Measurements from ENCODE around the gene ALDH3B2.
"Not testable (repeated sequence)": the region's sequence is repeated elsewhere in the genome, so short reads cannot be mapped to it uniquely, and the experiment has no call there.

ALDH3B2 gene

GRCh38 chr11:67674442-67674871 lies at the start of gene ALDH3B2:
Gene ALDH3B2, minus strand, starts transcription at chr11:67674623. Its CDS starts 7,688 bp downstream, at chr11:67666935.
- no peak for DNase-seq

- DNase-seq, result not testable (repeated sequence)
Measured at GRCh38 chr11:67723036-67723435, 48.6 kb upstream of the ALDH3B2 start.

- not testable (repeated sequence) for DNase-seq
Measured at GRCh38 chr11:67716226-67716625, 41.8 kb upstream of the ALDH3B2 start.

GRCh38 chr11:67715801-67716200 lies 41.4 kb upstream of the ALDH3B2 start:
- not testable (repeated sequence) for DNase-seq

- not testable (repeated sequence) for DNase-seq
Measured at GRCh38 chr11:67713892-67714509, 39.6 kb upstream of the ALDH3B2 start.

- DNase-seq, result not testable (repeated sequence)
Measured at GRCh38 chr11:67711676-67712075, 37.3 kb upstream of the ALDH3B2 start.

- DNase-seq, result not testable (repeated sequence)
Measured at GRCh38 chr11:67711212-67711611, 36.8 kb upstream of the ALDH3B2 start.

- not testable (repeated sequence) for DNase-seq
Measured at GRCh38 chr11:67709806-67710205, 35.4 kb upstream of the ALDH3B2 start.

- no peak for DNase-seq
Measured at GRCh38 chr11:67705264-67705663, 30.8 kb upstream of the ALDH3B2 start.

GRCh38 chr11:67704524-67704923 lies 30.1 kb upstream of the ALDH3B2 start:
- DNase-seq, result no peak

GRCh38 chr11:67703709-67704108 lies 29.3 kb upstream of the ALDH3B2 start:
- not testable (repeated sequence) for DNase-seq

- DNase-seq, result no peak
Measured at GRCh38 chr11:67700548-67701262, 26.3 kb upstream of the ALDH3B2 start.

GRCh38 chr11:67700141-67700540 lies 25.7 kb upstream of the ALDH3B2 start:
- no peak for DNase-seq

- no peak for DNase-seq
Measured at GRCh38 chr11:67699521-67699920, 25.1 kb upstream of the ALDH3B2 start.

- DNase-seq, result no peak
Measured at GRCh38 chr11:67698247-67698646, 23.8 kb upstream of the ALDH3B2 start.

- DNase-seq, result no peak
Measured at GRCh38 chr11:67697846-67698245, 23.4 kb upstream of the ALDH3B2 start.

- no peak for DNase-seq
Measured at GRCh38 chr11:67696998-67697397, 22.6 kb upstream of the ALDH3B2 start.

- no peak for DNase-seq
Measured at GRCh38 chr11:67695606-67696005, 21.2 kb upstream of the ALDH3B2 start.

- no peak for DNase-seq
Measured at GRCh38 chr11:67694875-67695555, 20.6 kb upstream of the ALDH3B2 start.

GRCh38 chr11:67691149-67691548 lies 16.7 kb upstream of the ALDH3B2 start:
- no peak for DNase-seq

GRCh38 chr11:67689178-67689577 lies 14.8 kb upstream of the ALDH3B2 start:
- DNase-seq, result no peak

GRCh38 chr11:67687986-67688385 lies 13.6 kb upstream of the ALDH3B2 start:
- no peak for DNase-seq

- DNase-seq, result not testable (repeated sequence)
Measured at GRCh38 chr11:67685641-67686332, 11.4 kb upstream of the ALDH3B2 start.

All from cerebellar nuclear complex (tissue), 1 donor.